Hepatocyte (in vitro differentiated cells): ENCODE results near the gene SEPSECS.

Experiments used
- EZH2phosphoT487 ChIP-seq: fragments of 200-600 bp; sonication (generic); IDR thresholded peaks from one replicate; pipeline ENCODE4 v1.6.1; 2018; ENCODE audit warnings: antibody characterized with exemption, mild to moderate bottlenecking, low read depth, moderate library complexity; ENCODE audit not compliant: unreplicated experiment, severe bottlenecking
- TF ChIP-seq, protein P1 (sequence below): fragments of 200-600 bp; sonication (generic); IDR thresholded peaks from 2 replicates; pipeline ENCODE4 v1.5.1; 2016; ENCODE audit warnings: antibody characterized with exemption, mild to moderate bottlenecking; ENCODE audit not compliant: poor library complexity

DNA sequence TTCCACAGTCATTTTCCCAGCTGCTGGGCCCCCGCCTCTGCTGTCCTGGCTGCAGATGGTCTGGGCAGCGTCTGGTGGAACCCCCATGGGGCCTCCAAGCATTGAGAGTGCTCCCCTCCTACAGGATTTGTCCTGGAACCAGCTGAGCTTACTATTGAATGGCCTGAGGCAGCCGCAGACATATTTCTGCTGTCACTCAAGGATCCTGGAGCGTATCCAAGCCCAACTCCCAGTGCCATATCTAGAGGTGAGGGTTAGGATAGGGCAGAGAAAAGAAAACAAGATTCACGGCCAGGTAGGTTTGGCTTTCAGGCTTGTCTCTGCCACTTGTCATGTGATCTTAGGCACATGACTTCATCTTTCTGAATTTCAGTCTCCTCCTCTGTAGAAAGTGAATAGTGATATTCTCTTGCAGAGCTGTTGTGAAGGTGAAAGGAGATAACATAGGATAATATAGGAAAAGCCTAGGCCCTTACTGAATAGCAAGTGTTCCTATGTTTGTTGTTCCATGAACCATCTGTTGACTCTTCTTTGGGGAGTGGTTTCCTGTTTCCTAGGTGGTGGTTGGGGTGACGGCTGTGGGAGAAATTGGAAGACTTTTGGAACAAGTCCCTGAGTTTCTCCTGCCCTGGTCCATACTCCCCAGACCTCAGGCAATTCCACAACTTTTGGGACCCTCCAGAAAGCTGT is 52.3 kb downstream of the SEPSECS start:
- TF ChIP-seq, protein P1, sequence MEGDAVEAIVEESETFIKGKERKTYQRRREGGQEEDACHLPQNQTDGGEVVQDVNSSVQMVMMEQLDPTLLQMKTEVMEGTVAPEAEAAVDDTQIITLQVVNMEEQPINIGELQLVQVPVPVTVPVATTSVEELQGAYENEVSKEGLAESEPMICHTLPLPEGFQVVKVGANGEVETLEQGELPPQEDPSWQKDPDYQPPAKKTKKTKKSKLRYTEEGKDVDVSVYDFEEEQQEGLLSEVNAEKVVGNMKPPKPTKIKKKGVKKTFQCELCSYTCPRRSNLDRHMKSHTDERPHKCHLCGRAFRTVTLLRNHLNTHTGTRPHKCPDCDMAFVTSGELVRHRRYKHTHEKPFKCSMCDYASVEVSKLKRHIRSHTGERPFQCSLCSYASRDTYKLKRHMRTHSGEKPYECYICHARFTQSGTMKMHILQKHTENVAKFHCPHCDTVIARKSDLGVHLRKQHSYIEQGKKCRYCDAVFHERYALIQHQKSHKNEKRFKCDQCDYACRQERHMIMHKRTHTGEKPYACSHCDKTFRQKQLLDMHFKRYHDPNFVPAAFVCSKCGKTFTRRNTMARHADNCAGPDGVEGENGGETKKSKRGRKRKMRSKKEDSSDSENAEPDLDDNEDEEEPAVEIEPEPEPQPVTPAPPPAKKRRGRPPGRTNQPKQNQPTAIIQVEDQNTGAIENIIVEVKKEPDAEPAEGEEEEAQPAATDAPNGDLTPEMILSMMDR = no peak
- no peak for TF ChIP-seq EZH2phosphoT487
